ENCODE data around the gene EML5. TPM values are rescaled to one million over a fixed set of nuclear protein-coding genes. Genes with fewer than 3 reads are reported as not detected.

Gene EML5
- total RNA-seq, 1 experiment from 2014 or later, result 0.32 TPM

GRCh38 chr14:88804035-88804434 lies 11.3 kb upstream of the EML5 start:
- no peak overlapping the region for H3K4me3 ChIP-seq (ENCODE audit: low read depth, low read length, poor library complexity, severe bottlenecking)
- DNase-seq (ENCODE audit: low spot score), result no peak
- no peaks in the 10 kb centered on the region for H3K4me1 ChIP-seq (ENCODE audit: insufficient read depth, low read length, poor library complexity, severe bottlenecking)
- H3K27ac ChIP-seq (ENCODE audit: low read depth, low read length, poor library complexity, severe bottlenecking), result no peak overlapping the region
- H3K27me3 ChIP-seq (replicated peaks; ENCODE audit: insufficient read depth, low read depth, low read length, poor library complexity), result peaks cover 4% of the 10 kb centered on the region
- no peak for TF ChIP-seq CTCF (conservative IDR thresholded peaks at IDR 0.05; ENCODE audit: low read depth, low read length)
- TF ChIP-seq EZH2 (IDR thresholded peaks at IDR 0.05; ENCODE audit: borderline replicate concordance, low read depth, low read length, poor library complexity, severe bottlenecking), result no peak
- no TSS peak for BruUV-seq (replicated peaks)
- ChIA-PET CTCF (no interaction called here), POLR2A (ENCODE audit: low non-redundant PET) (no interaction called here)
- no peaks in the 10 kb centered on the region for H3K9me3 ChIP-seq (ENCODE audit: low read depth, low read length, poor library complexity, severe bottlenecking)
- H3K36me3 ChIP-seq (ENCODE audit: insufficient read depth, low read length, poor library complexity, severe bottlenecking), result no peaks in the 10 kb centered on the region
- intact Hi-C loops (cut with micrococcal nuclease; ENCODE audit: unreplicated experiment), result no loop called here

- CTCF ChIA-PET, result no interaction called here
These were observed 9.8 kb upstream of the EML5 start for GRCh38 chr14:88802596-88802995.

GRCh38 chr14:88799522-88799921 lies 6.8 kb upstream of the EML5 start:
- H3K4me3 ChIP-seq (ENCODE audit: low read depth, low read length, poor library complexity, severe bottlenecking), result no peak overlapping the region
- no peaks in the 10 kb centered on the region for H3K9me3 ChIP-seq (ENCODE audit: low read depth, low read length, poor library complexity, severe bottlenecking)
- ChIA-PET CTCF (no interaction called here), POLR2A (ENCODE audit: low non-redundant PET) (no interaction called here)
- intact Hi-C loops (cut with micrococcal nuclease; ENCODE audit: unreplicated experiment), result no loop called here
- DNase-seq (ENCODE audit: low spot score), result no peak
- H3K27ac ChIP-seq (ENCODE audit: low read depth, low read length, poor library complexity, severe bottlenecking), result no peak overlapping the region
- TF ChIP-seq CTCF (conservative IDR thresholded peaks at IDR 0.05; ENCODE audit: low read depth, low read length) (no peak), EZH2 (IDR thresholded peaks at IDR 0.05; ENCODE audit: borderline replicate concordance, low read depth, low read length, poor library complexity, severe bottlenecking) (no peak)
- H3K4me1 ChIP-seq (ENCODE audit: insufficient read depth, low read length, poor library complexity, severe bottlenecking), result no peaks in the 10 kb centered on the region
- H3K27me3 ChIP-seq (replicated peaks; ENCODE audit: insufficient read depth, low read depth, low read length, poor library complexity), result peaks cover 16% of the 10 kb centered on the region
- H3K36me3 ChIP-seq (ENCODE audit: insufficient read depth, low read length, poor library complexity, severe bottlenecking), result no peaks in the 10 kb centered on the region
- no TSS peak for BruUV-seq (replicated peaks)

More at GRCh38 chr14:88802596-88802995, 9.8 kb upstream of the EML5 start:
- no TSS peak for BruUV-seq (replicated peaks)
- no peak for TF ChIP-seq CTCF (conservative IDR thresholded peaks at IDR 0.05; ENCODE audit: low read depth, low read length)
- no peak for TF ChIP-seq EZH2 (IDR thresholded peaks at IDR 0.05; ENCODE audit: borderline replicate concordance, low read depth, low read length, poor library complexity, severe bottlenecking)
- peak; percentile 22 for DNase-seq (ENCODE audit: low spot score)
- intact Hi-C loops (cut with micrococcal nuclease; ENCODE audit: unreplicated experiment), result no loop called here
- Histone ChIP-seq H3K27ac (ENCODE audit: low read depth, low read length, poor library complexity, severe bottlenecking) (no peak overlapping the region), H3K4me3 (ENCODE audit: low read depth, low read length, poor library complexity, severe bottlenecking) (no peak overlapping the region), H3K9me3 (ENCODE audit: low read depth, low read length, poor library complexity, severe bottlenecking) (no peaks in the 10 kb centered on the region), H3K36me3 (ENCODE audit: insufficient read depth, low read length, poor library complexity, severe bottlenecking) (no peaks in the 10 kb centered on the region), H3K27me3 (replicated peaks; ENCODE audit: insufficient read depth, low read depth, low read length, poor library complexity) (peaks cover 16% of the 10 kb centered on the region), H3K4me1 (ENCODE audit: insufficient read depth, low read length, poor library complexity, severe bottlenecking) (no peaks in the 10 kb centered on the region)
- POLR2A ChIA-PET (ENCODE audit: low non-redundant PET), result no interaction called here
